ENCODE data around the gene ADRA2C.

- TF ChIP-seq CTCF (IDR thresholded peaks at IDR 0.05; ENCODE audit: poor library complexity) (no peak), EZH2 (IDR thresholded peaks at IDR 0.05; ENCODE audit: borderline replicate concordance) (no peak)
Observed at GRCh38 chr4:3792813-3793212, 26.6 kb downstream of the ADRA2C start.

All from hepatocyte (in vitro differentiated cells).